Peyer's patch (tissue), 4 donors: ENCODE measurements around the gene MOSMO.

Source experiments
- POLR2A ChIP-seq, 2 donors: fragments of 450-650 bp; IDR thresholded peaks; one replicate each; pipeline ENCODE4 v1.5.1; 2017; ENCODE audit warnings: antibody characterized with exemption in 2 of 2, mild to moderate bottlenecking in 2 of 2, moderate library complexity in 2 of 2
- TF ChIP-seq, protein P1 (sequence below), 6 experiments: fragments of 450-650 bp in 4 of 6; fragments of 200-600 bp in 2 of 6; sonication (generic) in 1 of 6; IDR thresholded peaks; one replicate each; pipeline ENCODE4 v1.5.1; 2017 to 2019; ENCODE audit warnings: antibody characterized with exemption in 6 of 6, mild to moderate bottlenecking in 3 of 6, moderate library complexity in 1 of 6

DNA sequence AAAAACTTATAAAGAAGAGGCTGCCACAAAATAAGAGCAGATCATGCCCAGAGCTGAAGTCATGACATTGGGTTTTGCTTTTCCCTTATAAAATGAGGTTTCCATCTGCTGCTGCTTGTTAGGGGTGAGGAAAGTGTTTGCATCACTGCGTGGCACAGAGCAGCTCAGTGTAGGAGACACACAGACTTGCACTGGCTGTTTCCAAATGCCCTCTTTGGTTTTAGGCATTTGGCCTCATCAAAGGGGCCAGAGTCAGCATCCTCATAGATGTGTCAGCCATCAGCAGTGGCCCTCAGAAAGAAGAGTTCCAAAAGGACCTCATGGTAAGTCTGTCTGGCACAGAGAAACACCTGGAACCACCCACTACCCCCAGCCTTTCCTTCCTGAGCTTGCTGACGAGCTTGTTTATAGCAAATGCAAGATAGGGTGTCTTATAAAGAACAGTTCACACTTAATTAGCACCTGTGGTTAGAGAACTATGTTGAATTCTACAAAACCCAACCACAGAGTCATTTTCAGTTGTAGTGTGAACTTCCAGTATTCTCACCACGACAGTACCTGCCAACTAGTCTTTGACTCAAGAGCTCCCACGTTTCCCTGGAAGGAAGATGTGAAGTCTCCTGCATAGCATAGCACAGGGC is 101.5 kb downstream of the MOSMO start:
- TF ChIP-seq, protein P1, sequence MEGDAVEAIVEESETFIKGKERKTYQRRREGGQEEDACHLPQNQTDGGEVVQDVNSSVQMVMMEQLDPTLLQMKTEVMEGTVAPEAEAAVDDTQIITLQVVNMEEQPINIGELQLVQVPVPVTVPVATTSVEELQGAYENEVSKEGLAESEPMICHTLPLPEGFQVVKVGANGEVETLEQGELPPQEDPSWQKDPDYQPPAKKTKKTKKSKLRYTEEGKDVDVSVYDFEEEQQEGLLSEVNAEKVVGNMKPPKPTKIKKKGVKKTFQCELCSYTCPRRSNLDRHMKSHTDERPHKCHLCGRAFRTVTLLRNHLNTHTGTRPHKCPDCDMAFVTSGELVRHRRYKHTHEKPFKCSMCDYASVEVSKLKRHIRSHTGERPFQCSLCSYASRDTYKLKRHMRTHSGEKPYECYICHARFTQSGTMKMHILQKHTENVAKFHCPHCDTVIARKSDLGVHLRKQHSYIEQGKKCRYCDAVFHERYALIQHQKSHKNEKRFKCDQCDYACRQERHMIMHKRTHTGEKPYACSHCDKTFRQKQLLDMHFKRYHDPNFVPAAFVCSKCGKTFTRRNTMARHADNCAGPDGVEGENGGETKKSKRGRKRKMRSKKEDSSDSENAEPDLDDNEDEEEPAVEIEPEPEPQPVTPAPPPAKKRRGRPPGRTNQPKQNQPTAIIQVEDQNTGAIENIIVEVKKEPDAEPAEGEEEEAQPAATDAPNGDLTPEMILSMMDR (IDR thresholded peaks at IDR 0.05) = no peak
- no peak for TF ChIP-seq POLR2A (IDR thresholded peaks at IDR 0.05)
